SK-N-SH (cell line): ENCODE results near the gene ZNF560.
A peak's percentile ranks its signal among the peaks of the same experiment; 100 is the strongest.

ENCODE experiments used
- CTCF ChIP-seq: fragments of 200-600 bp; sonication (generic); IDR thresholded peaks from 2 replicates; pipeline ENCODE4 v1.6.1; 2017; ENCODE audit warnings: antibody characterized with exemption, mild to moderate bottlenecking, moderate library complexity
- EP300 ChIP-seq, 2 experiments: IDR thresholded peaks; 2 replicates each; pipeline versions ENCODE4 v1.4.0 to v1.6.1; 2012; ENCODE audit warnings: borderline replicate concordance in 1 of 2, low read depth in 1 of 2, low read length in 1 of 2
- EZH2phosphoT487 ChIP-seq: fragments of 200-600 bp; sonication (generic); IDR thresholded peaks from 2 replicates; pipeline ENCODE4 v1.6.1; 2017; ENCODE audit warnings: low read depth, mixed run types, mild to moderate bottlenecking, antibody characterized with exemption, moderate library complexity, borderline replicate concordance
- FOXJ3 ChIP-seq: sonication (generic); formaldehyde crosslinking; IDR thresholded peaks from 2 replicates; pipeline ENCODE4 v1.5.1; 2020; ENCODE audit warnings: mild to moderate bottlenecking, missing genetic modification reagents
- GABPA ChIP-seq: IDR thresholded peaks from 2 replicates; pipeline ENCODE4 v1.4.0; 2012; ENCODE audit warnings: low read depth, mild to moderate bottlenecking
- MAX ChIP-seq: IDR thresholded peaks from 2 replicates; pipeline ENCODE4 v1.4.0; 2012; ENCODE audit warnings: low read depth
- PBX3 ChIP-seq: IDR thresholded peaks from 2 replicates; pipeline ENCODE4; 2012
- RAD21 ChIP-seq: IDR thresholded peaks from 2 replicates; pipeline ENCODE4 v1.6.1; 2012; ENCODE audit warnings: mild to moderate bottlenecking, low read length
- REST ChIP-seq: IDR thresholded peaks from 2 replicates; pipeline ENCODE4 v1.6.1; 2012; ENCODE audit warnings: mild to moderate bottlenecking, low read depth, low read length, moderate library complexity
- SMC3 ChIP-seq: IDR thresholded peaks from 2 replicates; pipeline ENCODE4 v1.6.1; 2012; ENCODE audit warnings: low read depth, low read length, improper control_type of control experiment
- USF2 ChIP-seq: fragments of 150-350 bp; IDR thresholded peaks from 2 replicates; pipeline ENCODE4 v1.6.1; 2017; ENCODE audit warnings: antibody characterized with exemption, low read length, low read depth, borderline replicate concordance

- TF ChIP-seq EZH2phosphoT487 (no peak), SMC3 (no peak), CTCF (no peak), MAX (peak; percentile 86), RAD21 (no peak), EP300 (IDR thresholded peaks at IDR 0.05; ENCODE audit: borderline replicate concordance in 1 of 2, low read depth in 1 of 2, low read length in 1 of 2) (peak in 1 of 2 experiments; percentile 17; a peak in 1 of 4 replicates), PBX3 (no peak), FOXJ3 (CRISPR knock-in tag) (no peak), REST (0 out of 2 replicates have a peak, but pooled peaks have one; percentile 34), USF2 (no peak), GABPA (no peak)
Observed at GRCh38 chr19:9538183-9539058, 40.0 kb upstream of the ZNF560 start, which contains the start of gene ZNF426.
